Astrocyte of the hippocampus (primary cell): ENCODE measurements around the gene ALPK3.
A peak's percentile ranks its signal among the peaks of the same experiment; 100 is the strongest.

Source experiments
- DNase-seq: peaks from one replicate; pipeline ENCODE4 v3.0.0; 2011; ENCODE audit warnings: low read depth, low spot score

Gene ALPK3

DNA sequence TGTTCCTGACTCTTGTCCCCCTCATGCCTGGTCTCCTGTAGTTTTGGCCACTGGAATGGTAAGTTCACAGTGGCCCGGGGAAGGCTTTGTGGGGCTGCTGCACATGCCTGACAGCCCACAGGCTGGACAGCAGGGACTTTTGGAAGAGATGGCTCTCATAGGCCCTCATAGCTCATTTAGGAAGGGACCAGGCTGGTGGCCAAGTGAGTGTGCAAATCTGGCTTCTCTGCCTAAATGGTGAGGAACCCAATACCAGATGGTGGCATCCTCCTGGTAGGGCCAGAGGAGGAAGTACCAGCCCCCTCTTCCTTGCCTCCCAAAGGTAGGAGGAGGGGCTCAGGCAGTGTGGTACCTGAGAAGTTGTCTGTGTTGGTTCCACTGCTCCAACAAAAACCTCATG lies 25.6 kb downstream of the ALPK3 start:
- no peak for DNase-seq

DNA sequence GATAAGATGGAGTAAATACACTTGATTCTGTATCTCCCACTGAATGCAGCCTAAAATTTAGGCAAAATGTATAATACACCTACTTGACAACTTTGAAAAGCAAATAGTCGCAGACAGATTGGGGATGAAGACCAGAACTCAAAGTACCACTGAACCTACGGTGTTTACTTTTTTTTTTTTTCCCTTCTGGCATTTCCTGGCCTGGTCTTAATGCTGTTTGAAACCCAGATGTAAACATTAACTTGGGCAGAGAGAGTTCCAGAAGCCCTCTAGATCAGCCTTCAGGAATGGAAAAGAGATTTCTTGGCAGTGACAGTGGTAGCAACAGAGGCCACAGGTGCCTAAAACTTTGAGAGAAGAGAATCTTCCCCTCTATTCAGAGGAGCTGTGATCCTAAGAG lies 27.8 kb downstream of the ALPK3 start:
- DNase-seq = no peak

DNA sequence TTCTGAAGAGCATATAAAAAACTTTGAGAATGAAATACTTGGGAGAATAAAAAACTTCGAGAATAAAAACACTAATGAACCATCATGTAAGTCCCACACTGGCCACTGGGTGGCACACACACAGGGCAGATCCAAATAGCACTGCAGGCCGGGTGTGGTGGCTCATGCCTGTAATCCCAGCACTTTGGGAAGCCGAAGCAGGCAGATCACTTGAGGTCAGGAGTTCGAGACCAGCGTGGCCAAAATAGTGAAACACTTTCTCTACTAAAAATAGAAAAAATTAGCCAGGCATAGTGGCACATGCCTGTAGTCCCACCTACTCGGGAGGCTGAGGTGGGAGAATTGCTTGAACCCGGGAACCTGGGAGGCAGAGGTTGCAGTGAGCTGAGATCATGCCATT lies 28.5 kb downstream of the ALPK3 start:
- DNase-seq = peak; percentile 54

DNA sequence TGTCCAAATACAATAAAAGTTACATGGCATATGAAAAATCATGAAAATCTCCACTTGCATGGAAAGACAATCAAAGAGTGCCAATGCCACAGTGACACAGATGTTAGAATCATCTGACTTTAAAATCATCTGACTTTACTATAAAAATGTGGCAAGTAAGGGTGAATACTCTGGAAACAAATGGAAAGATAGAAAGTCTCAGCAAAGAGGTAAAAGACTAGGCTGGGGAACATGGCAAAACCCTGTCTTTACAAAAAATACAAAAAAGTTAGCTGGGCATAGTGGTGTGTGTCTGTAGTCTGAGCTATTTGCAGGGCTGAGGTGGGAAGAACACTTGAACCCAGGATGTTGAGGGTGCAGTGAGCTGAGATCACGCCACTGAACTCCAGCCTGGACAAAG lies 29.1 kb downstream of the ALPK3 start:
- DNase-seq = no peak

DNA sequence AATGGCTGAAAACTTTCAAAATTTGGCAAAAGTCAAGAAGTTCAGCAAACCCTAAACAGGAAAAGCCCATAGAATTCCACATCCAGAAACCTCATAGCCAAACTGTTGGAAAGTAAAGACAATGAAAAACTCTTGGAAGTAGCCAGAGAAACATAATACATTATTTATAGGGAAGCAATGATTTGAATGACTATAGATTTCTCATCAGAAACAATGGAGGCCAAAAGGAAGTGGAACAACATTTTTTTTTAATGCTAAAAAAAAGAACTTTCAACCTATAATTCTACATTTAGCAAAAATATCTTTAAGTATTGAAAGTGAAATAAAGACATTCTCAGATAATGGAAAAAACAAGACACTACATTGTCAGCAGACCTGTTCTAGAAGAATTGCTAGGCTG lies 30.2 kb downstream of the ALPK3 start:
- DNase-seq = no peak

DNA sequence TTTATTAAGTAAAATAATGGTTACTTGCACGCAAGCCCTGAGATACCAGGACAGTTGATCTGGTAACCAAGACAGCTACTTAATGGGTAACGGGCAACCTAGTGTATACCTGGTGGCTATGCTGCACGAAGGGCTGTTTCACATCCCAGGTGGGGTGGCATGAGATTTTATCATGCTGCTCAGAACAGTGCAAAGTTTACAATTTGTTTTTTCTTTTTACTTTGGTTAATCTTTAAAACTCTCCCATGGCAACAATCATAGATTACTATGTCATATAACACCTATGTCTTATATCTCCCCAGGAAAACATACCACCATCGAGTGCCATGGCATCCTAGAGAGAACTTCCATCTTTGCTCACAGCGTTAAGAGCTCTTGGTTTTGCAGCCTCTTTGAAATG lies 35.1 kb downstream of the ALPK3 start:
- no peak for DNase-seq

DNA sequence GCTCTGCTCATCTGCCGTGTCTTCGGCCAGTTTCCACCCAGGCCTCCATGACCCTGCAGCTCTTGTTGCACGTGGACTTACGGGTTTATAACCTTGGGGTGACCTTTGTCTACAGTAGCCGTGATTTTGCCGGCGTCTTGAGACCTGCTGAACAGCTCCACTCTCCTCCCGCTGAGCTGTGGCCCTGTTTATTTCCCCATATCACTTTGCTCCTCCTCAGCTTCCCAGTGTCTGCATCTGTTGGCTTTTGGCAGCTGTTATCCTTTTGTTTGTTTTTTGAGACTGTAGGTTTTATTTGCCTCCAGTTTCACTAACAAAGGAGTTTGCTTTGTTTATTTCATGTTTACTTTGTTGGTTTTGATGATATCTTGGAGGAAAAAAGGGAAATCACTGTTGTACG lies 38.0 kb downstream of the ALPK3 start:
- no peak for DNase-seq

DNA sequence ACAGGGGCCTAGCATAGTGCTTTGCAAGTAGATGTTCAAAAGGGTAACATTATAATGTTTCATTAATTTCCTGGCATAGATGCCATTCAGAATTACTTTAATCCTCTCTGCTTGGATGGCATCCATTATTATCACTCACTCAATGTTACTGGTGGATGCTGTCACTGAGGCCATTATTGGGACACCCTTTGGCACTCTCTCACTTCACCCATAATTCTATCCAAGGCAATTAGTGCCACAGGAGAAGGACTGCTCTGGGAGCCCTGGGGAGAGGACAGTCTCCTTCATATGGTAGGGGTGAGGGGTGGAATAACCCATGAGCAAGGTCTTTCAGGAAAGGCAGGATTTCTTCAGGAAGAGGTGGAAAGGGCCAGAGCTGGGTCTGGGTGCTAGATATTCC lies 38.6 kb downstream of the ALPK3 start:
- no peak for DNase-seq

DNA sequence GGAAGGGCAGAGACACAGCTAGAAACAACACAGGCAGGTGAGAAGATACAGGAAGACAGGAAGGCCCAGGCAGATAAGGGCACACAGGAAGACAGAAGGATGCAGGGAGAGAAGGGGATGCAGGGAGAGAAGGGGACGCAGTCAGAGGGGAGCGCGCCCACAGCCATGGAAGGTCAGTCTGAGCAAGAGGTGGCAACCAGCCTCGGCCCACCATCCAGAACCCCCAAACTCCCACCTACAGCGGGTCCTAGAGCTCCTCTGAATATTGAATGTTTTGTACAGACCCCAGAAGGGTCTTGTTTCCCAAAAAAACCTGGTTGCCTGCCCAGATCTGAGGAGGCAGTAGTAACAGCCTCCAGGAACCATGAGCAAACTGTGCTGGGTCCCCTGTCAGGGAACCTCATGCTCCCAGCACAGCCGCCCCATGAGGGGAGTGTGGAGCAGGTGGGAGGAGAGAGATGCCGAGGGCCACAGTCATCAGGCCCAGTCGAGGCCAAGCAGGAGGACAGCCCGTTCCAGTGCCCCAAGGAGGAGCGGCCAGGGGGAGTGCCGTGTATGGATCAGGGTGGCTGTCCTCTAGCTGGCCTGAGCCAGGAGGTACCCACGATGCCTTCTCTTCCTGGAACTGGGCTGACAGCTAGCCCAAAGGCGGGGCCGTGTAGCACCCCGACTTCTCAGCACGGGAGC lies 39.7 kb downstream of the ALPK3 start:
- no peak for DNase-seq

DNA sequence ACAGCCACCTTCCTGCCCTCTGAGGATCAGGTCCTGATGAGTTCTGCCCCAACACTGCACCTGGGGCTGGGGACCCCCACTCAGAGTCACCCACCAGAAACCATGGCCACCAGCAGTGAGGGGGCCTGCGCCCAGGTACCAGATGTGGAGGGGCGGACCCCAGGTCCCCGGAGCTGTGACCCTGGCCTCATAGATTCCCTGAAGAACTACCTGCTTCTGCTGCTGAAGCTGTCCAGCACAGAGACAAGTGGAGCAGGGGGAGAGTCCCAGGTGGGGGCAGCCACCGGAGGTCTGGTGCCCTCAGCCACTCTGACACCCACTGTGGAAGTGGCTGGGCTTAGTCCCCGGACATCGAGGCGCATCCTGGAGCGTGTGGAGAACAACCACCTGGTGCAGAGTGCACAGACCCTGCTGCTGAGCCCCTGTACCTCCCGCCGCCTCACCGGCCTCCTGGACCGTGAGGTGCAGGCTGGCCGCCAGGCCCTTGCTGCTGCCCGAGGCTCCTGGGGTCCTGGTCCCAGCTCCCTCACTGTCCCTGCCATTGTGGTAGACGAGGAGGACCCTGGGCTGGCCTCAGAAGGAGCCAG lies 40.4 kb downstream of the ALPK3 start:
- no peak for DNase-seq

DNA sequence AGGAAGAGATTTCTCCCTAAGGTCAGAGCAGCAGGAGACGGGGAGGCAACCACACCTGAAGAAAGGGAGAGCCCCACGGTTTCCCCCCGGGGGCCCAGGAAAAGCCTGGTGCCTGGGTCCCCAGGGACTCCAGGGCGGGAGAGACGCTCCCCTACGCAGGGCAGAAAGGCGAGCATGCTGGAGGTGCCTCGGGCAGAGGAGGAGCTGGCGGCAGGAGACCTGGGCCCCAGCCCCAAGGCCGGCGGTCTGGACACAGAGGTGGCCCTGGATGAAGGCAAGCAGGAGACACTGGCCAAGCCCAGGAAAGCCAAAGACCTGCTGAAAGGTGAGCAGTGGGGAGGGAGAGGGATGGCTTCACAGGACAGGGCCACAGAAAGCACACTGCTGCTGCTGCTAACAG lies 41.1 kb downstream of the ALPK3 start:
- DNase-seq = no peak

DNA sequence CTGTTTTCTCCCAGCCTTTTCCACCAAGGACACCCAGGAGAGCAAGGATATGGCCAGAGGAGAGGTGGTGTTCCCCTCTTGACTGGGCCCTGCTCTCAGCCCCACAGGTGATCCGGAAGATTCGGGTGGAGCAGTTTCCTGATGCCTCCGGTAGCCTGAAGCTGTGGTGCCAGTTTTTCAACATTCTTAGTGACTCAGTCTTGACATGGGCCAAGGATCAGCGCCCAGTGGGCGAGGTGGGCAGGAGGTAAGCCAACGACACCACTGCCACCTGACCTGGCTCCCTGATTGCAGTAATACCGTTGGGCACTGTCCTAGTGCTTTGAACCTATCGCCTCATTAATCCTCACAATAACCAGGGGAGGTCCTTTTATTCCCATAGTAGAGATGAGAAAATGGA lies 42.0 kb downstream of the ALPK3 start:
- DNase-seq = no peak

DNA sequence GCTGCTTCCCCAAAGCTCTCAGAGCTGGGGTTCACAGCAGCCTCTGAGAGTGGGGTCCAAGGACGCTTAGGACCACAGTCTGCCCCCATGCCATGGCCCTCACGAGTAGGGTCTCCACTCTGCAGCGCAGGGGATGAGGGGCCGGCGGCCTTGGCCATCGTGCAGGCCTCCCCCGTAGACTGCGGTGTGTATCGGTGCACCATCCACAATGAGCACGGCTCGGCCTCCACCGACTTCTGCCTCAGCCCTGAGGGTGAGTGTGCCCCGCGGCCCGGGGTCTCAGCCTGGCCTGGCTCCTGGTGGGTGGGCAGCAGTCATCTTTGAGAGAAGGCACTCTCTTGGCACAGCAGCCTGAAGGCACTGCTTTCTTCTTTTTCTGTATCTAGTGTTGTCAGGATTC lies 42.5 kb downstream of the ALPK3 start:
- no peak for DNase-seq

DNA sequence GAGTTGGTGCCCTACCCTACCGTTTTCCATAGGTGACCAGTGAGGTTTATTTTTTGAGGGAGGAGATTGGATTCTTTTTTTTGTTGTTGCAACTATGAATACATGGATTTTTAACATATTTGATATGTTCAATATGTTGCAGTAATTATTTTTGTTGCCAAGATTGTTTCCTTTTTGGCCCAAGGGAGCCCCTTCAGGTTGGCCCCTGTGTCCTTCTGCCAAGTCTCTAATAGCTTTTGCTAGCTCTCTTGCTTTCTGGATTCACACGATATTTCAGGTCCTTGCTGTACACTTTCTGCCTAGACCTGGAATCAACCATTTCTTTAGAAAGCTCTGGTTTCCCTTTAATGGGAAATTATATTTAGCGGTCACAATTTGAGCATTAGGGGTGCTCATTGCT lies 44.6 kb downstream of the ALPK3 start:
- no peak for DNase-seq

DNA sequence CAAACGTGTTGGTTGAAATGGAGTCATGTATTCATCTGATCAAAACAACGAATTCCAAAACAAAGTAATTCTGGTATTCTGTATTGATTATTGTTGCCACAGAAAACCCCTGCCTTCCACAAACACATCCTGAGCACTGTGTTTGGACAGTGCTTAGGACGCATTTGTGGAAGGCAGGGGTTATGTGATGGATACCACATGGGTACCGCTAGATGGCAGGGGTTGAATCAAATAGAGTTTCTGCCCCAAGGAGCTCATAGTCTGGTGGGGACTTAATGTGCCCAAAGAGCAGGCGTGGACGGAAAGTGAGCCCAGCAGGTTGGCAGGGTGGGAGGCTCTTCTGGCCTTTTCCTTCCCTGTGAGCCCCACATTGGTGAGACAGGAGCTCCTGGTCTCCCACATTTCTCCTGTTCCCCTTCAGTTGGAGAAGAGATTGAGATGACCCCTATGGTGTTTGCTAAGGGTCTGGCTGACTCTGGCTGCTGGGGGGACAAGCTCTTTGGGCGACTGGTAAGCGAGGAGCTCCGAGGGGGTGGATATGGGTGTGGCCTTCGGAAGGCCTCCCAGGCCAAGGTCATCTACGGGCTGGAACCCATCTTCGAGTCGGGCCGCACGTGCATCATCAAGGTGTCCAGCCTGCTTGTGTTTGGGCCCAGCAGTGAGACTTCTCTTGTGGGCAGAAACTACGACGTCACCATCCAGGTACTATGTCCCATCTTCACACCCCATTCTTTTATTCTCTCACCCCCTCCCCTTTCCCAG lies 45.2 kb downstream of the ALPK3 start:
- no peak for DNase-seq

DNA sequence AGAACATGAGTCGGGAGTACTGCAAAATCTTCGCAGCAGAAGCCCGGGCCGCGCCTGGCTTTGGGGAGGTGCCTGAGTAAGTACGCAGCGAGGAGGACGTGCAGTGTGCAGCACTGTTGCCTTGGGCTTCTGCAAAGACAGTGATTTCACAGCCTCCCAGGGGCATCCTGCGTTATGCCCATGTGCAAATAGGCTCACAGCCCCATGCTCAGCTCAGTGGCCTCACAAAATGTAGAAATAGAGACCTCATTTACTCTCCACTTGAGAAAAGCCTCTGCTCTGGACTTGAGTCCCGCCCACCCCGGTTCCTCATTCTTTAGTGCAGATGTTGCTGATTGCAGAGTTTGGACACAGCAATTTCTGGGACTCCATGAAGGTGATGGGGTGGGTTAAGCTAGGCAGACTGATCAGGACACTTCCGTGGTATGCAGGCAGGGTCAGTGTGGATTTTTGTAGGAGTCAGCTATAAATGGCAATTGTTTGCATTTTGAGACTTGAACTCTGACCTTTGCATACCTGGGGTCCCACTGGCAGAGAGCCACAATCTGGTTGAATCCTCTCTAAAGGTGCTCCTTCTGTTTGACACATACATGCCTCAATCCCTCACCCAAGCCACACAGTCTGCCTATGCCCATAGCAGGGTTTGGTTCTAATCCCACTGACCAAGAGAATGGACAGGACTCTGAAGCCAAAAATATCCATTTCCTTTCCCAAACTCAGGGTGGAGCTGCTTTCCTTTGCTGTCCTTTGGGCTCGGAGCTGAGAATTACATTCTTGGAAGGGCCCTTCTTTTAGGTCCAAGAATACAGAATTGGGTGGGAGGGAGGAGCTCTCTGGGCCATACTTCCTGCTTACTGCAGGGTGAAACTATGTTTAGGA lies 46.6 kb downstream of the ALPK3 start:
- no peak for DNase-seq

DNA sequence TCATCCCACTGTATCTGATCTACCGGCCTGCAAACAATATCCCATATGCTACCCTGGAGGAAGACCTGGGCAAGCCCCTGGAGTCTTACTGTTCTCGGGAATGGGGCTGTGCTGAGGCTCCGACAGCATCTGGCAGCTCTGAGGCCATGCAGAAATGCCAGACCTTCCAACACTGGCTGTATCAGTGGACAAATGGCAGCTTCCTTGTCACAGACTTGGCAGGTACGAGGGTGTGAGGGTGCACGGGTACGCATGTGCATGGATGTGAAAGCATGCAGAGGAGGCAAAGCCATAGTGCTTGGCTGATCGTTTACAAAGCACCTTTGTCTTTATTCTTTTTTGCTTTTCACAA lies 47.3 kb downstream of the ALPK3 start:
- no peak for DNase-seq

DNA sequence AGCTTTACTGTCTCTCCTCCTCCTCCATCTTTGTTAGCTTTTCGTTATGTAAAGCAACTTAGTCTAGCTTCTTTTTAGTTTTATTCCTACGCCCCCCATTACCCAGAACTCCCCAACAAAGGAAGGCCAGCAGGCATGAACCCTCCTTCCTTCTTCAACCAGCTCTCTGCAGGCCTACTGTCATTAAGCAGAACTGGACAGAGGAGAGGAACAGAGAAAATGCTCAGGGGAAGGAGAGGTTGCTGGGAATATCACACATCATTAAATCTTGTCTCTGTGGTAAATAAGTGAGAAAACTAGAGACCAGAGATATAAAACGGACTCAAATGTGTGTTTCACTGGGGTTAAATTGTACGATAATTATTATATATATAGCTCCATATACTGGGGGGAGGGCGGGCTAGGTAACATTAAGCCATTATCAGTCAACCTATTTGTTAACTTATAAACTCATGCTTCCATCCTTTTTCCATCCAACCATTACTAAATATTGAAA lies 48.0 kb downstream of the ALPK3 start:
- DNase-seq = no peak

DNA sequence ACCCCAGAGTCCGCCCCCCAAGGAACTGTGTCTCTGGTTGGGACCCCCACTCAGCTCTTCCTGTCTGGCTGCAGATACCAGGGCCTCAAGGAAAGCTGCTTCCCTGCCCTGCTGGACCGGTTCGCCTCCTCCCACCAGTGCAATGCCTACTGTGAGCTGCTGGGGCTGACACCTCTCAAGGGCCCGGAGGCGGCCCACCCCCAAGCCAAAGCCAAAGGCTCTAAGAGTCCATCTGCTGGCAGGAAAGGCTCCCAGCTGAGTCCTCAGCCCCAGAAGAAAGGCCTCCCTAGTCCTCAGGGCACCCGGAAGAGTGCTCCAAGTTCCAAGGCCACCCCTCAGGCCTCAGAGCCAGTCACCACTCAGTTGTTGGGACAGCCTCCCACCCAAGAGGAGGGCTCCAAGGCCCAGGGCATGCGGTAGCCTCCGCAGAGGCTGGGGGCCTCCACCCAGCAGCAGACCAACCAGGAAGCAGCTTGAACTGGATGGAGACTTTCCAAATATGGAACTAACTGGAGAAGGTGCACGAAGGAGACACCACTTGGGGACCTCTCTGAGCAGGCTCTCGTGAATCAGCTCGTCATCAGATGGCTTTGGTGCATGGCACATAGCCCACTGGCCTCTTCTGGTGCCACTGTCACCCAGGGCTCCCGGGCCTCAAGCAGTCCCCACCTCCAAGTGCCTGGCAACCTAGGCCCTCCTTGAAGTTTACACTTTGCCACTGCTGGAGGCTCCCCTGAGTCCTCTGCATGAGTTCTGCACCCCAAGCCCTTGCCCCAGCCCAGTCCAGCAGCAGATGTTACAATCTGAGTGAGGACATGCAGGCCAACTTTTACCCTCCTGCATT lies 51.1 kb downstream of the ALPK3 start:
- DNase-seq = no peak

DNA sequence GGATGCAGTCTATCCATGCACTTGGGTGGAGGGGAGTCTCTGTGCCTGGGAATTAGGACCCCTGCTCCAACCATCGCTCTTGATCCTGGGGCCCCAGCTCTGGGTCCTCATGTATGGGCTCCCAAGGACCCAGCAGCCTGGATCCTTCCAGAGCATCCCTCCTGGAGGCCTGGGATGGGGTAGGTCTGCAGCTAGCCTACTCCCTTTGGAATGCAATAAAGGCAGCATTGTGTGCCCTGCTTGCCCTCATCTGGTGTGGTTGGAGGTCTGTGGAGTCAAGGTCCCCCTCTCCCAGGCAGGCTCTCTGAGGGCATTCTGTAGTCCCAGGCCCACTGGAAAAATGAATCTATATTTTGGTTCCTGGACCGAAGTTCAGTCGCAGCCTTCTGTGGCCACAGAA lies 52.4 kb downstream of the ALPK3 start:
- no peak for DNase-seq

DNA sequence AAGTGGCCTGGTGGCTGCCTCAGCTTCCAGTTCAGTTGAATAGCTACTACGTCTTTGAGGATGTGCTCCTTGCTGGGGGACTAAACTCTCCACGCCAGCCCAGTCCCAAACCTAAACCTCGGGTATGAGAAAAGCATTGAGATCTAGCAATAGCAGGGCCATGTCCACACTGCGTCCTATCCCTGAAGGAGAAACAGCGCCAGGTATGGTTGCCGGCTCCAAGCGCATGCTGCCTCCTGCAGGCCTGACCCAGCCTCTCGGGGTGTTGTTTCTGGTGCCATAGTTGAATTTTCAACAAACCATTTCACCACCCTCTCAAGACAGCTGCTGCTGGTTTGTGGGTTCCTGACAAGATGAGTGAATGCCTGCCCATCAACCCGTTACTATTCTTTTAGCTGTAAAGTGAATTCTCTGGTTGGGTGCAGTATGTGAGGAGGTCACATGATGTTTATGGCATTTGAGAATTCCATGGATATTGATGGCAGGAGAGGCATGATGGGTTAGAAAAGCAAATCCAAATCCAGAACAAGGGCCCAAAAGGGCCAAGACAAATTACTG lies 54.4 kb downstream of the ALPK3 start:
- no peak for DNase-seq
